Measurements from ENCODE around the gene NOLC1. TPM values are rescaled to one million over a fixed set of nuclear protein-coding genes. Genes with fewer than 3 reads are reported as not detected.

Gene NOLC1
- total RNA-seq, 2 donors from 2014 or later, result 32.6 to 38.6 TPM

- intact Hi-C loops (cut with DNase I), result no loop called here
- DNase-seq (ENCODE audit: low spot score), result no peak
These were observed 31.0 kb upstream of the NOLC1 start for GRCh38 chr10:102120991-102121738.

DNA sequence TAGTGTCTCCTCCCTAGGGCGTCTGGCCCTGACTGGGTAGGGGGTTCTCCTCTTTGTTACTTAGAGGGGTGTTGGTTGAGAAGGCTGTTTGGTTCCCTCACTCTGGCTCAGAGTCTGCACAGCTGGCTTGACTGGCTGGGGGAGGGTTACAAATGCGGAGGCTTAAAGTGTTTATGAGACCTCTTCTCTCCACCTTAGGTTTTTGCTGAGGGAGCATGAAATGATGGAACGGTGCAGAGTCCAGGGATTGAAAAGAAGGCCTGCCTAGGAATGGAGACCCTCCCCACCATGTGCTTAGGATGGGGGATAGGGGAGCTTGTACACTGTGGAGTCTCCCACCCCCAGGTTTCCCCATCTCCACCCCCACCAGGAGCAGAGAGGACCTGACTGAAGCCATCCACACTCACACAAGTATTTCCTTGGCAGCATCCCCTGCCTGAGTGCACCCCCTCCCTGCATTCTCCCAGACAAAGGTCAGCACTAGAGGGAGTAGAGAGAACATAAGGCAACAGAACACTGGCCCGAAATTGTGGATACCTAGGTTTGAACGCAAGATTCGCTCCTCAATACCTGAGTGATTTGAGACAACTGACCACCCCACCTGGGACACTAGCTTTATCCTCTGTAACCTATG is 30.3 kb upstream of the NOLC1 start:
- intact Hi-C loops (cut with DNase I), result no loop called here
- no peak for DNase-seq (ENCODE audit: low spot score)

DNA sequence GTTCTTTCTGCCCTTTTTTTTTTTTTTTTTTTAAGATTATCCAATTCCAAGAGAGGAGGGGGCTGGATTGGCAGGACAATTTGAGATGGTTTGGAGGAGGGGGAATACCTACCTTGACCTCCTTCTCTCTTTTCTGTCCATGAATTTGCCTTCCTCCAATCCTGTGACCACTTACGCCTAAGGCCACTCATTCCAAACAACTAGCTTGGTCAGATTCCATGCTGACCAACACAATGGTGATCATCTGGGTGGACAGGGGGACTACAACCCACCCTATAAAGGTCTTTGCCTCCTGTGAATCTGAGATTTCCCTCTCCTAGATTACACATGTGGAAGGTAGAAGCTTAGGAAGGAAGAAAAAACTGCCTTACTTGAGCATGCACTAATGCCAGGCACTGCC is 29.7 kb upstream of the NOLC1 start:
- no peak for DNase-seq (ENCODE audit: low spot score)
- intact Hi-C loops (cut with DNase I), result no loop called here

- intact Hi-C loops (cut with DNase I), result no loop called here
- no peak for DNase-seq (ENCODE audit: low spot score)
These were observed 29.0 kb upstream of the NOLC1 start for GRCh38 chr10:102123223-102123622.

DNA sequence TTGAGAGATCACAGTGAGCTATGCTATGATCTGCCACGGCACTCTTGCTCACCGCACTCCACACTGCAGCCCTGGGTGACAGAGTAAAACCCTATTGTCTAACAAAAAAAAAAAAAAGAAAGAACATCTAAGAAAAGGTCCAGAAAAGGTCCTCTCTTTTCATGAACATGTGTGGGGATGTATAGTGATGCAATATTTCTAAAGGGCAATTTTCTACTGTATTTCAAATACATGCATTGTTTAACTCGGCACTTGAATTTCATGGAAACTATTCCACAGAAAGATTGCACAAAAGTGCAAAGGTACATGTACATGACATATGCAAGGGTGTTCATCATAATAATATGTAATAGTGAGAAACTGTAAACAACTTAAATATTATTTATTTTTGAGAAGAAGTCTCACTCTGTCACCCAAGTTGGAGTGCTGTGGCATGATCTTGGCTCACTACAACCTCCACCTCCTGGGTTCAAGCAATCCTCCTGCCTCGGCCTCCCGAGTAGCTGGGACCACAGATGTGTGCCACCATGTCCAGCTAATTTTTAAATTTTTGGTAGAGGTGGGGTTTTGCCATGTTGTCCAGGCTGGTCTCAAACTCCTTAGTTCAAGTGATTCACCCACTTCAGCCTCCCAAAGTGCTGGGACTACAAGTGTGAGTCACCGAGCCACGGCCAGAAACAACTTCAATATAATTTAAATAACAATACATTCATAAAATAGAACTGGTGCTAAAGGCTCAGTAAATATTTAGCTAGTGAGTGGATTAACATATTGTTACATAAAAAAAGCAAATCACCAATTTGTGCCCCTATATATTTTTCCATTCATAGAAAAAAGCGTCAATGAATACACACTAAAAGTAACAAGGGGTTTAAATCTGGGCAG is 20.7 kb upstream of the NOLC1 start:
- intact Hi-C loops (cut with DNase I), result no loop called here
- DNase-seq (ENCODE audit: low spot score), result no peak

GRCh38 chr10:102132193-102132562 is 20.0 kb upstream of the NOLC1 start:
- intact Hi-C loops (cut with DNase I), result no loop called here

GRCh38 chr10:102132563-102133372 is 19.4 kb upstream of the NOLC1 start, which contains the start of gene PPRC1:
Gene PPRC1, plus strand, starts transcription at chr10:102133040. Its CDS starts 29 bp downstream, at chr10:102133069.
- peak; percentile 100 for DNase-seq (ENCODE audit: low spot score)
- intact Hi-C loops (cut with DNase I), result no loop called here

More at GRCh38 chr10:102132193-102132562, 20.0 kb upstream of the NOLC1 start:
- DNase-seq (ENCODE audit: low spot score), result no peak

GRCh38 chr10:102133373-102134195 is 18.6 kb upstream of the NOLC1 start:
- peak; percentile 94 for DNase-seq (ENCODE audit: low spot score)
- intact Hi-C loops (cut with DNase I), result no loop called here

DNA sequence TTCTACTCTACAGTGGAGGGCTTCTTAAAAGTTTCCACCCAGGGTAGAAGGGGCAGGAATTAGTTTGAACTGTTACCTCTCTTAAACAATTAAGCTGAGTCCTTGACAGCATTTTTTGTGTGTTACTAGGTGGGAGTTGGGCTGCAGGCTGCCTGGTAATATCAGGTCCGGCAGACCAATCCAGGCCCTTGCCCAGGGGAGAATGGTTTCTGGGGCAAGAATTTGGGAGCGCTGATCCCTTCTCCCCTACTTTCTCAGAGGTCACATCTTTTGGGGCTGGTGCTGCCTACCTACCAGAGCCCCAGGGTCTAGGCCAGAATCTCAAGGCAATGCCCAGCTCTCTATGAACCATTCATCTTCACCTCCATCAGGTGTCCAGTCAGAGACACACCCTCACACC is 17.8 kb upstream of the NOLC1 start:
- intact Hi-C loops (cut with DNase I), result no loop called here
- no peak for DNase-seq (ENCODE audit: low spot score)

DNA sequence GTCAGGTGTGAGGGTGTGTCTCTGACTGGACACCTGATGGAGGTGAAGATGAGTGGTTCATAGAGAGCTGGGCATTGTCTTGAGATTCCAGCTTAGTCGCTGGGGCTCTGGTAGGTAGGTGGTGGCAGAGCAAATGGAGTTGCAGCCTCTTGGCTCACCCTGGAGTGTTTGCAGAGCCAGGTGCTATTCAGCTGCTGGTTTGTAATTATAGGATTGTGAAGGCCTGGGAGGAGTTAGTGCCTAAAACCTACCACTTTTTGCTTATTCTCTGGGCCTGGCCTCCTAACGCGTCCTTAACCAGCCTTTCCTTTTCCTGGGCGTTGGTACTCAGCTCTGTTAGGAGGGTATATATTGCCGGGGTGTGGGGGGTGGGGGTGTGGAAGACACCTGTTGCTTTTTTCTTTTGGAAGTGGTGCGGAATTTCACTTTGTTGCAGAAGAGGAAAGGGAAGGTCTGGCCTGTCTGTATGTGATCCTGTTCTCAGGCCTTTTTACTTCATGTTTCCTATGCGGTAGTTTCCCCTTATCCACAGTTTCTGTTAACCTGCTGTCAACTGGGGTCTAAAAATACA is 16.1 kb upstream of the NOLC1 start:
- intact Hi-C loops (cut with DNase I), result no loop called here
- DNase-seq (ENCODE audit: low spot score), result no peak

DNA sequence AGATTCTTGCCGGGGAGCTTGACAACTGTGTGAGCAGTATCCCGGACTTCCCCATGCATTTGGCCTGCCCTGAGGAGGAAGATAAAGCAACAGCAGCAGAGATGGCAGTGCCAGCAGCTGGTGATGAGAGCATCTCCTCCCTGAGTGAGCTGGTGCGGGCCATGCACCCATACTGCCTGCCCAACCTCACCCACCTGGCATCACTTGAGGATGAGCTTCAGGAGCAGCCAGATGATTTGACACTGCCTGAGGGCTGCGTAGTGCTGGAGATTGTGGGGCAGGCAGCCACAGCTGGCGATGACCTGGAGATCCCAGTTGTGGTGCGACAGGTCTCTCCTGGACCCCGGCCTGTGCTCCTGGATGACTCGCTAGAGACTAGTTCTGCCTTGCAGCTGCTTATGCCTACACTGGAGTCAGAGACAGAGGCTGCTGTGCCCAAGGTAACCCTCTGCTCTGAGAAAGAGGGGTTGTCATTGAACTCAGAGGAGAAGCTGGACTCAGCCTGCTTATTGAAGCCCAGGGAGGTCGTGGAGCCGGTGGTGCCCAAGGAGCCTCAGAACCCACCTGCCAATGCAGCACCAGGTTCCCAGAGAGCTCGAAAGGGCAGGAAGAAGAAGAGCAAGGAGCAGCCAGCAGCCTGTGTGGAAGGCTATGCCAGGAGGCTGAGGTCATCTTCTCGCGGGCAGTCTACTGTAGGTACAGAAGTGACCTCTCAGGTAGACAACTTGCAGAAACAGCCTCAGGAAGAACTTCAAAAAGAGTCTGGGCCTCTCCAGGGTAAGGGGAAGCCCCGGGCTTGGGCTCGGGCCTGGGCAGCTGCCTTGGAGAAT is 12.7 kb upstream of the NOLC1 start:
- intact Hi-C loops (cut with DNase I), result no loop called here
- no peak for DNase-seq (ENCODE audit: low spot score)

DNA sequence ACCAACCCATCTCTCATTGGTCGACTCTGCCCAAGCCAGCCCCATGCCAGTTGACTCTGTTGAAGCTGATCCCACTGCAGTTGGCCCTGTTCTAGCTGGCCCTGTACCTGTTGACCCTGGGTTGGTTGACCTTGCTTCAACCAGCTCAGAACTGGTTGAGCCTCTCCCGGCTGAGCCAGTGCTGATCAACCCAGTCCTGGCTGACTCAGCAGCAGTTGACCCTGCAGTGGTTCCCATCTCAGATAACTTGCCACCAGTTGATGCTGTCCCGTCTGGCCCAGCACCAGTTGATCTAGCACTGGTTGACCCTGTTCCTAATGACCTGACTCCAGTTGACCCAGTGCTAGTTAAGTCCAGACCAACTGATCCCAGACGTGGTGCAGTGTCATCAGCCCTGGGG is 12.0 kb upstream of the NOLC1 start:
- intact Hi-C loops (cut with DNase I), result no loop called here
- DNase-seq (ENCODE audit: low spot score), result no peak

DNA sequence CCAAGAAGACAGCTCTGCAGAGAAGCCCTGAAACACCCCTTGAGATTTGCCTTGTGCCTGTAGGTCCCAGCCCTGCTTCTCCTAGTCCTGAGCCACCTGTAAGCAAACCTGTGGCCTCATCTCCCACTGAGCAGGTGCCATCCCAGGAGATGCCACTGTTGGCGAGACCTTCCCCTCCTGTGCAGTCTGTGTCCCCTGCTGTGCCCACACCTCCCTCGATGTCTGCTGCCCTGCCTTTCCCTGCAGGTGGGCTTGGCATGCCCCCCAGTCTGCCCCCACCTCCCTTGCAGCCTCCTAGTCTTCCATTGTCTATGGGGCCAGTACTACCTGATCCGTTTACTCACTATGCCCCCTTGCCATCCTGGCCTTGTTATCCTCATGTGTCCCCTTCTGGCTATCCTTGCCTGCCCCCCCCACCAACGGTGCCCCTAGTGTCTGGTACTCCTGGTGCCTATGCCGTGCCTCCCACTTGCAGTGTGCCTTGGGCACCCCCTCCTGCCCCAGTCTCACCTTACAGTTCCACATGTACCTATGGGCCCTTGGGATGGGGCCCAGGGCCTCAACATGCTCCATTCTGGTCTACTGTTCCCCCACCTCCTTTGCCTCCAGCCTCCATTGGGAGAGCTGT is 11.2 kb upstream of the NOLC1 start:
- intact Hi-C loops (cut with DNase I), result no loop called here
- no peak for DNase-seq (ENCODE audit: low spot score)

GRCh38 chr10:102141583-102142107 is 10.5 kb upstream of the NOLC1 start:
- intact Hi-C loops (cut with DNase I), result no loop called here
- DNase-seq (ENCODE audit: low spot score), result no peak

DNA sequence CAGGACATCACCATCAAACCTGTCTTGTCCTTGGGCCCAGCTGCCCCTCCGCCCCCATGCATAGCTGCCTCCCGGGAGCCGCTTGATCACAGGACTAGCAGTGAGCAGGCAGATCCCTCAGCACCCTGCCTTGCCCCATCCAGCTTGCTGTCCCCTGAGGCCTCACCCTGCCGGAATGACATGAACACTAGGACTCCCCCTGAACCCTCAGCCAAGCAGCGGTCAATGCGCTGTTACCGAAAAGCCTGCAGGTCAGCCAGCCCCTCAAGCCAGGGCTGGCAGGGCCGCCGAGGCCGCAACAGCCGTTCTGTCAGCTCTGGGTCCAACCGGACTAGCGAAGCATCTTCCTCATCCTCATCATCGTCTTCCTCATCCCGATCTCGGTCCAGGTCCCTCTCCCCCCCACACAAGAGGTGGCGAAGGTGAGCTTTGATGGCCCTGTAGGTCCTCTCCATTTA is 5.2 kb upstream of the NOLC1 start:
- peak; percentile 64 for DNase-seq (ENCODE audit: low spot score)
- intact Hi-C loops (cut with DNase I), result no loop called here

DNA sequence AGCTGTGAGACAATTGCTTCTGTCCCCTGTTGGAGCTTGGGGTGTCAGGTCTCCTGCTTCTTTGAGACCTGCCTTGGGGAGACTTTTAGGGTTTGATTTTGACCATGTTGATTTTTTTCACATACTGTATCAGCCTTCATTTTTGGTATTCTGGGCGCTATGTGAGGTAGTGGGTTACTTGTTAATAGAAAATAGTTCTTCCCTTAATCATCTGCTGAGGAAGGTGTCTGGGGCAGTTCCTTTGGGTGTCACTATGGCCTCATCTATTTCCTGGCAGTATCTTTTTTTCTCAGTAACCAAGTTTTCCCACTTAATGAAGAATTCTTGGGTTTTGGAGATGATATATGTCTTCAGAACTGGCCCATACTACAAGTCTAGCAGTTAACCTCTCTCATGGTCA is 4.6 kb upstream of the NOLC1 start:
- intact Hi-C loops (cut with DNase I), result no loop called here
- peak; percentile 1 for DNase-seq (ENCODE audit: low spot score)

DNA sequence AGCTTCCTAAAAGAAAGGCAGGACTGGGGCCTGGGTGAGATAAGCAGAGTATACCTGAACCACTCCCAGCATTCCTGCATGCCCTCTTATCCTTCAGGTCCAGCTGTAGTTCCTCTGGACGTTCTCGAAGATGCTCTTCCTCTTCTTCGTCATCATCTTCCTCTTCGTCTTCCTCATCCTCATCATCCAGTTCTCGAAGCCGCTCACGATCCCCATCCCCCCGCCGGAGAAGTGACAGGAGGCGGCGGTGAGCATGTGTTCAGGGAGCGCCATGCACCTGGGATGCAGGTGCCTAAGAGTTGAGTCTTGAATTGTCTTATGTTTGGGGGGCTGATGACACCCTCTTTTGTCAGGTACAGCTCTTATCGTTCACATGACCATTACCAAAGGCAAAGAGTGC is 3.9 kb upstream of the NOLC1 start:
- intact Hi-C loops (cut with DNase I), result no loop called here
- DNase-seq (ENCODE audit: low spot score), result peak; percentile 47
